NK-92 treated with Interleukin-12 subunit alpha and Interleukin-12 subunit beta, amount 100 ng/mL, for 24 hours (cell line): ENCODE data around the gene RUSF1.
"Not testable (repeated sequence)": the region's sequence is repeated elsewhere in the genome, so short reads cannot be mapped to it uniquely, and the experiment has no call there.

ENCODE experiments used
- DNase-seq: peaks from one replicate; lab custom pipeline; 2025; lab: John Stamatoyannopoulos, UW

RUSF1 gene

GRCh38 chr16:31487071-31487719 lies 21.0 kb downstream of the RUSF1 start:
- DNase-seq: no peak

- no peak for DNase-seq
These were observed 22.1 kb downstream of the RUSF1 start for GRCh38 chr16:31486045-31486444.

- no peak for DNase-seq
These were observed 22.6 kb downstream of the RUSF1 start for GRCh38 chr16:31485571-31485970.

GRCh38 chr16:31484491-31485171 lies 23.6 kb downstream of the RUSF1 start:
- no peak for DNase-seq

GRCh38 chr16:31484048-31484447 lies 24.1 kb downstream of the RUSF1 start:
- DNase-seq: not testable (repeated sequence)

- no peak for DNase-seq
These were observed 25.1 kb downstream of the RUSF1 start, which contains the start of gene SLC5A2 for GRCh38 chr16:31483081-31483480. TSS of gene SLC5A2 (plus strand) at chr16:31483123. CDS start at chr16:31483137, 14 bp downstream.

GRCh38 chr16:31480851-31481536 lies 27.2 kb downstream of the RUSF1 start:
- no peak for DNase-seq

- no peak for DNase-seq
These were observed 28.4 kb downstream of the RUSF1 start for GRCh38 chr16:31479751-31480150.

- DNase-seq: no peak
These were observed 29.2 kb downstream of the RUSF1 start for GRCh38 chr16:31478956-31479355.

GRCh38 chr16:31477220-31478216 lies 30.7 kb downstream of the RUSF1 start:
- no peak for DNase-seq

GRCh38 chr16:31476303-31477219 lies 31.6 kb downstream of the RUSF1 start:
- no peak for DNase-seq

GRCh38 chr16:31475946-31476302 lies 32.3 kb downstream of the RUSF1 start:
- no peak for DNase-seq

- no peak for DNase-seq
These were observed 33.1 kb downstream of the RUSF1 start for GRCh38 chr16:31474773-31475738.

GRCh38 chr16:31474173-31474714 lies 33.9 kb downstream of the RUSF1 start:
- no peak for DNase-seq

- DNase-seq: no peak
These were observed 34.8 kb downstream of the RUSF1 start for GRCh38 chr16:31473264-31473984.

GRCh38 chr16:31472709-31473203 lies 35.4 kb downstream of the RUSF1 start:
- DNase-seq: no peak

GRCh38 chr16:31471875-31472708 lies 36.1 kb downstream of the RUSF1 start, which contains the start of gene TGFB1I1:
TSS of gene TGFB1I1 (plus strand) at chr16:31472152. CDS start at chr16:31472189, 37 bp downstream.
- no peak for DNase-seq
